Sciatic nerve (tissue), 2 donors: ENCODE data around the gene UGT2B7. TPM values are rescaled to one million over a fixed set of nuclear protein-coding genes. Genes with fewer than 3 reads are reported as not detected.

Experiments
- ATAC-seq: fragments of 200-7000 bp; cut with Tn5 transposase; one replicate; pipeline ENCODE4 v1.9.1; 2020; ENCODE audit warnings: mild to moderate bottlenecking, moderate library complexity
- DNase-seq: peaks from one replicate; pipeline ENCODE4 v3.0.0-alpha.2; 2020; ENCODE audit warnings: low spot score
- intact Hi-C: fragments of 100-400 bp; cut with DNase I; formaldehyde crosslinking; loops from one replicate; pipeline ENCODE4 v1.14.2; 2022
- total RNA-seq: library from RNA; stranded (reverse); fragmentation: NEBNext Ultra II Directional; extraction: Animal tissue kit (Norgen Biotek cat#: 25700); gene quantifications from one replicate; pipeline ENCODE4 v1.2.1, GENCODE V29; 2021
- donor health status: DM: no; HTN: no; CAD: no.
- donor health status: DM: no; HTN: no; CAD: no.

UGT2B7 gene
- total RNA-seq, 1 donor from 2014 or later = not detected

GRCh38 chr4:69133993-69134392 lies 37.7 kb downstream of the UGT2B7 start:
- ATAC-seq = no peak
- intact Hi-C loops = no loop called here
- DNase-seq = no peak

- DNase-seq = no peak
- ATAC-seq = no peak
- intact Hi-C loops = no loop called here
Observed at GRCh38 chr4:69134471-69134870, 38.2 kb downstream of the UGT2B7 start.

- DNase-seq (no peak), ATAC-seq (no peak)
- intact Hi-C loops = no loop called here
Observed at GRCh38 chr4:69141320-69141719, 45.0 kb downstream of the UGT2B7 start.

GRCh38 chr4:69147334-69147733 lies 51.1 kb downstream of the UGT2B7 start:
- intact Hi-C loops = no loop called here
- no peak for ATAC-seq

GRCh38 chr4:69154021-69154420 lies 57.7 kb downstream of the UGT2B7 start:
- intact Hi-C loops = no loop called here
- DNase-seq (no peak), ATAC-seq (no peak)

More at GRCh38 chr4:69147334-69147733, 51.1 kb downstream of the UGT2B7 start:
- no peak for DNase-seq

GRCh38 chr4:69156913-69157312 lies 60.6 kb downstream of the UGT2B7 start:
- DNase-seq = no peak
- intact Hi-C loops = no loop called here
- ATAC-seq = no peak

Other genes with a start within 250 kb of the UGT2B7 start
- not detected for gene UGT2A3, start 144.7 kb upstream of the UGT2B7 start, total RNA-seq
- gene UGT2B11, start 118.3 kb downstream of the UGT2B7 start, total RNA-seq = not detected
- not detected for gene UGT2B28, start 184.0 kb downstream of the UGT2B7 start, total RNA-seq